Measurements from ENCODE around the gene ZNF541. TPM values are rescaled to one million over a fixed set of nuclear protein-coding genes. Genes with fewer than 3 reads are reported as not detected.
A peak's percentile ranks its signal among the peaks of the same experiment; 100 is the strongest.
"Not testable (repeated sequence)": the region's sequence is repeated elsewhere in the genome, so short reads cannot be mapped to it uniquely, and the experiment has no call there.

The ZNF541 gene
- total RNA-seq, 2 donors from 2014 or later = 0.23 to 13.9 TPM

DNA sequence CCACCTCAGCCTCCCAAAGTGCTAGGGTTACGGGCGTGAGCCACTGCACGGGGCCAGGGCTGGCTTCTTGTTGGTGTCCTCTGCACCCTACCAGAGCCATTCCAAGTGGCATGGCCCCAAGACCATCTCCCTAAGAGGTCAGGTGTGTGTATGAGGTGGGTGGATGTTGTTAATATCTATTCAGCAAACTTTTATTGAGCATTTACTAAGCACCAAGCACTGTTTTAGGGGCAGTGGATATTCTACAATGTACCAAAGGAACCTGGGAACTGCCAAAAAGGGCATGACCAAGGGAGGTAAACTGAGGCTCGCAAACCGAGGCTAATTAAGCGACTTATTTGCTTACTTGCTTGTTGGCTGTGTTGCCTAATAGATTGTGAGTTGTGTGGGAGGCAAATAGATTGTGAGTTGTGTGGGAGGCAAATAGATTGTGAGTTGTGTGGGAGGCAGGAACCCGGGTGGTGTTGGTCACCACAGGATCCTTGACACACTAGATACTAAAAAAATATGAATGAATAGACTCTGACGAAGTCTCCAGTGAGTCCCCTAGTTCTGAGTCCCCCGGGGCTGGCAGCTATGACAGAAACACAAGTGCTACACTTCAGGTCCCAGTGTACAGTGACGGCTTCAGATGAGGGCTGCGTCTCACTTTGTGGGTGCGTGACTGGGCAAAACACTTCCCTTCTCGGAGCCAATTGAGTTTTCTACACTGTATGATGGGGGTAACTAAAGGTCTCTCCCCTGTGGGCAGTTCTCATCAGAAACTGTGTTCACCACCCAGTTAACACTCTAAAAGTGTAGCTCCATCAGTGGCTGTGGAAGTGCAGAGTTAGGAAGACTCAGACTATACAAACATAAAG is 31.0 kb upstream of the ZNF541 start:
- intact Hi-C loops (cut with DNase I) = loop anchor here (10.0 kb wide), 1 partner anchor 181 kb away; no protein-coding TSS in a partner anchor
- Histone ChIP-seq H3K4me3 (no peak overlapping the region), H3K27me3 (replicated peaks; ENCODE audit: insufficient read depth) (no peaks in the 10 kb centered on the region), H3K4me1 (replicated peaks) (no peaks in the 10 kb centered on the region), H3K27ac (no peak overlapping the region), H3K9me3 (no peaks in the 10 kb centered on the region), H3K36me3 (no peaks in the 10 kb centered on the region)
- TF ChIP-seq, protein P1, sequence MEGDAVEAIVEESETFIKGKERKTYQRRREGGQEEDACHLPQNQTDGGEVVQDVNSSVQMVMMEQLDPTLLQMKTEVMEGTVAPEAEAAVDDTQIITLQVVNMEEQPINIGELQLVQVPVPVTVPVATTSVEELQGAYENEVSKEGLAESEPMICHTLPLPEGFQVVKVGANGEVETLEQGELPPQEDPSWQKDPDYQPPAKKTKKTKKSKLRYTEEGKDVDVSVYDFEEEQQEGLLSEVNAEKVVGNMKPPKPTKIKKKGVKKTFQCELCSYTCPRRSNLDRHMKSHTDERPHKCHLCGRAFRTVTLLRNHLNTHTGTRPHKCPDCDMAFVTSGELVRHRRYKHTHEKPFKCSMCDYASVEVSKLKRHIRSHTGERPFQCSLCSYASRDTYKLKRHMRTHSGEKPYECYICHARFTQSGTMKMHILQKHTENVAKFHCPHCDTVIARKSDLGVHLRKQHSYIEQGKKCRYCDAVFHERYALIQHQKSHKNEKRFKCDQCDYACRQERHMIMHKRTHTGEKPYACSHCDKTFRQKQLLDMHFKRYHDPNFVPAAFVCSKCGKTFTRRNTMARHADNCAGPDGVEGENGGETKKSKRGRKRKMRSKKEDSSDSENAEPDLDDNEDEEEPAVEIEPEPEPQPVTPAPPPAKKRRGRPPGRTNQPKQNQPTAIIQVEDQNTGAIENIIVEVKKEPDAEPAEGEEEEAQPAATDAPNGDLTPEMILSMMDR (IDR thresholded peaks at IDR 0.05) = no peak
- TF ChIP-seq POLR2A (IDR thresholded peaks at IDR 0.05) (no peak), POLR2AphosphoS5 (IDR thresholded peaks at IDR 0.05) (no peak)
- 68% methylated on average over 13 of the region's 13 CpGs for WGBS
- no peak for DNase-seq (ENCODE audit: low spot score)

- H3K27ac ChIP-seq = peak overlapping the region; percentile 84 to 92
- peaks cover 3% of the 10 kb centered on the region for H3K4me1 ChIP-seq (replicated peaks)
- TF ChIP-seq POLR2A (IDR thresholded peaks at IDR 0.05) = no peak
- TF ChIP-seq, protein P1 (IDR thresholded peaks at IDR 0.05) = no peak
- TF ChIP-seq POLR2AphosphoS5 (IDR thresholded peaks at IDR 0.05) = no peak
- WGBS = 65% methylated on average over 17 of the region's 17 CpGs
- peak overlapping the region; percentile 38 to 57 for H3K4me3 ChIP-seq
- DNase-seq (ENCODE audit: low spot score) = no peak
- H3K36me3 ChIP-seq = no peaks in the 10 kb centered on the region
- H3K27me3 ChIP-seq (replicated peaks; ENCODE audit: insufficient read depth) = no peaks in the 10 kb centered on the region
- H3K9me3 ChIP-seq = no peaks in the 10 kb centered on the region
- intact Hi-C loops (cut with DNase I) = loop anchor here (10.0 kb wide), 1 partner anchor 183 kb away; no protein-coding TSS in a partner anchor
These were observed 28.4 kb upstream of the ZNF541 start for GRCh38 chr19:47601180-47601904.

DNA sequence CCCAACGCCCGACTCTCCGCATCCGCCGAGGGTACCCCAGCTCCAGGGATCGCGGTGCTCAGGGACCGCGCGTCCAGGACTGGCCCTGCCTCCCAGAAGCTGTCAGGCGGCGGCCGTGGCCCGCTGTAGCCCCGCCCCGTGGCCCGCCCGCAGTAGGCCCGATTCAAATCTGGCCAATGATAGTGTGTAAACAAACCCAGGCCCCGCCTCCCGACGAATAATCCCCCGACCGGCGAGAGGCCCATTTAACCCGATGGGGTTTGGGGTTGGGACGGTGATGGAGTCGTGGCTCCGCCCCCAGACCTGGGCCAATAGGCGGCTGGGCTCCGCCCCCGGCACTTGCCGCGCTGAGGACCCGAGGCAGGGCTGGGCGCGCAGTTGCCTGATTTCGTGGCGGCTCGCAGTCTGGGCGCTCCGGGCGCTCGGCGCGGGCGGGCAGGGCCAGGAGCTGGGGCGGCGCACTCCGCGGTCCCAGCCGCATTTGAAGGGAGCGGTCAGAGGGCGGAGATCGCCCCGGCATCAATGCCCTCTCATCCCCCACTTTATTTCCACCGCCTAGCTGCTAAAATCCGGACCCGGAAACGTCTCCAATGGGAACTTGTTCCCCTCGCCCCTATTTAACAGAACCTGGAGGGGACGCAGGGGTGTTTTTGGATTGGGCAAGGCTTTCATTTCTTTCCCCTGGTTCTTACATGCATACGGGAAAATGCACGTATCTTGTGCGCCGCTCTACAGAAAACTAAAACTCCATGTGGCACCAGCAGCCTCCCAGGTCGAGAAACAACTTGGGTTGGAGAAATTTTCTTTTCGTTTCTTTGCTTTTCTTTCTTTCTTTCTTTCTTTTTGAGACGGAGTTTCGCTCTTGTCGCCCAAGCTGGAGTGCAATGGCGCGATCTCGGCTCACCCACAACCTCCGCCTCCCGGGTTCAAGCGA is 27.6 kb upstream of the ZNF541 start:
- WGBS = 4% methylated on average over 77 of the region's 77 CpGs
- peak; percentile 99 for DNase-seq (ENCODE audit: low spot score)
- TF ChIP-seq POLR2AphosphoS5 (IDR thresholded peaks at IDR 0.05) (peak; percentile 98), POLR2A (IDR thresholded peaks at IDR 0.05) (peak; percentile 96)
- TF ChIP-seq, protein P1 (IDR thresholded peaks at IDR 0.05) = peak in 1 of 4 experiments; percentile 44
- Histone ChIP-seq H3K9me3 (no peaks in the 10 kb centered on the region), H3K4me1 (replicated peaks) (peaks cover 3% of the 10 kb centered on the region), H3K27ac (peak overlapping the region; percentile 84 to 92), H3K36me3 (no peaks in the 10 kb centered on the region), H3K4me3 (peak overlapping the region; percentile 38 to 57), H3K27me3 (replicated peaks; ENCODE audit: insufficient read depth) (no peaks in the 10 kb centered on the region)
- intact Hi-C loops (cut with DNase I) = loop anchor here (10.0 kb wide), 1 partner anchor 184 kb away; no protein-coding TSS in a partner anchor

DNA sequence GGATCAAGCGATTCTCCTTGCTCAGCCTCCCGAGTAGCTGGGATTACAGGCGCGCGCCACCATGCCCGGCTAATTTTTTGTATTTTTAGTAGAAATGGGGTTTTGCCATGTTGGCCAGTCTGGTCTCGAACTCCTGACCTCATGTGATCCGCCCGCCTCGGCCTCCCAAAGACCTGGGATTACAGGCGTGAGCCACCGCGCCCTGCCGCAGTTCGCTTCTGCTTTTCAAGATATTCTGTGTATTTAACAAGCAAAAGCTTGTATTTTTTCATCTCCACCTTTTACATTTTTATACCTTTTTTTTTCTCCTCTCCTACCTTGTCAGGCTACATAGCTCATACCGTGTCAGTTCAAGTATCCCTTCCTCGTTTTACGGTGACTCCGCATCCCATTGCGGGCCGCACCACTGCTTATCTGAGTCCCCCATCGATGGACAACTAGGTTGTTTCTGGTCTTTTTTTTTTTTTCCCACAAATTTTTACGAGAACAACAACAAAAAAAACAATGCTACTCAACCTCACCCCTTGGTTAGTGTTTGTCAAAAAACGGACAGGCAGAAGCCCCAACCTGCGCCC is 26.8 kb upstream of the ZNF541 start:
- H3K9me3 ChIP-seq; DNase-seq (ENCODE audit: low spot score); H3K4me1 ChIP-seq (replicated peaks); H3K27me3 ChIP-seq (replicated peaks; ENCODE audit: insufficient read depth); H3K36me3 ChIP-seq: not testable (repeated sequence)
- intact Hi-C loops (cut with DNase I) = loop anchor here (10.0 kb wide), 2 partner anchors 165 to 185 kb away; no protein-coding TSS in a partner anchor
- 37% methylated on average over 25 of the region's 25 CpGs for WGBS
- peak overlapping the region; percentile 22 to 57 for H3K4me3 ChIP-seq
- H3K27ac ChIP-seq = peak overlapping the region; percentile 69 to 84

Data from prostate gland (tissue), 2 donors.